Activated T-cell treated with anti-CD3 and anti-CD28 coated beads for 48 hours (primary cell): ENCODE measurements around the gene C1QTNF2.

Experiments used
- DNase-seq: peaks from one replicate; pipeline ENCODE4 v3.0.0-alpha.2; 2020; ENCODE audit warnings: low read depth

C1QTNF2 gene

GRCh38 chr5:160298189-160298588 lies 72.2 kb downstream of the C1QTNF2 start:
- DNase-seq, result no peak

GRCh38 chr5:160297776-160298175 lies 72.7 kb downstream of the C1QTNF2 start:
- DNase-seq, result no peak
